HG03139 (cell line): Measurements from ENCODE around the gene SRP14.
"Not testable (repeated sequence)": the region's sequence is repeated elsewhere in the genome, so short reads cannot be mapped to it uniquely, and the experiment has no call there.

Experiments
- ATAC-seq: cut with Tn5 transposase; IDR thresholded peaks from one replicate; pipeline ENCODE4 v1.9.1; 2021; ENCODE audit not compliant: unreplicated experiment

Gene SRP14

DNA sequence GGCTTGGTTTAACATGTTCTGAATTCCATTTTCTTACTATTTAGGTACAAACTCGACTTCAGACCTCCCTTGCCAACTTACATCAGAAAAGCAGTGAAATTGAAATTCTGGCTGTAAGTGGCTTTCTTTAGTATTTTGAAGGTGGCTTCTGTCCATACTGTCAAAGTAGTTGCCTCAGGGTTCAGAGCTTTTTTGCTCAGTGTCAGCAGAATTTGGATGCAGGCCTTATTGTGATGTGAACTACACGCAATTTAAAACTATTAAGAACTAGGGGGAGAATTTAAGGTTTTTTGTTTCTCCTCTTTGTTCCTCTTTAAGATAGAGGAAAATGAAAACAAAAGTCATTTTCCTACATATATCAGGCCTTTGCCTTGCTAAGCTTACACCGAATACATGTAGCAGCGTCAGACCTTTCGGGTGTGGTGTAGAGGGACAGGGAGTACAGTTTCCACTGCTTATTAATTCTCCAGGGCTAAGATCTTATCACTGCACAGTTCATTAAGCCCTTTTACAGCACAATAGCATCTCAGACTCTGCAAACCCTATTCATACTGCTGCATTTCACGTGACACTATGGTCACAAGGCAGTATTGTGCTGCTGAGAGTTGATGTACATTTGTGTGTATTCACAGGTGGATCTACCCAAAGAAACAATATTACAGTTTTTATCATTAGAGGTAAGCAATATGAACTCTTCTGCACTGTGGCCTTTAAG lies 6.7 kb downstream of the SRP14 start:
- ATAC-seq = no peak

DNA sequence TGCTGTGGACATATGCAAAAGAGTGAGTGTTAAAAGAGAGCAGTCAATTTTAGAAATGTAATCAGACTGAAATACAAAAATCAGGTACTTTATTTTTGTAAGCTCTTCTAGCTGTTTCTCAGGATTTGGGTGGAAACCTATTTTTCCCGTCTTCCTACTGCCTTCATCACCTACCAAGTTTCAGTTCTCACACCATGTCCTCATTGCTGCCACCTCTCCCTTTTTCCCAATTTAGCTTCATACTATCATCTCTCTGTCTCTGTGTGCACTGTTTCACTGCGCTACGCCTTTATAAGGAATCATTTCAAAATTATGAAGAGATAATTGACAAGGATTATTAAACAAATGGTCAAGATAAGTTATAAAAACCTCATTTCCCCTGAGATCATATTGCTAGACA lies 7.7 kb downstream of the SRP14 start:
- no peak for ATAC-seq

DNA sequence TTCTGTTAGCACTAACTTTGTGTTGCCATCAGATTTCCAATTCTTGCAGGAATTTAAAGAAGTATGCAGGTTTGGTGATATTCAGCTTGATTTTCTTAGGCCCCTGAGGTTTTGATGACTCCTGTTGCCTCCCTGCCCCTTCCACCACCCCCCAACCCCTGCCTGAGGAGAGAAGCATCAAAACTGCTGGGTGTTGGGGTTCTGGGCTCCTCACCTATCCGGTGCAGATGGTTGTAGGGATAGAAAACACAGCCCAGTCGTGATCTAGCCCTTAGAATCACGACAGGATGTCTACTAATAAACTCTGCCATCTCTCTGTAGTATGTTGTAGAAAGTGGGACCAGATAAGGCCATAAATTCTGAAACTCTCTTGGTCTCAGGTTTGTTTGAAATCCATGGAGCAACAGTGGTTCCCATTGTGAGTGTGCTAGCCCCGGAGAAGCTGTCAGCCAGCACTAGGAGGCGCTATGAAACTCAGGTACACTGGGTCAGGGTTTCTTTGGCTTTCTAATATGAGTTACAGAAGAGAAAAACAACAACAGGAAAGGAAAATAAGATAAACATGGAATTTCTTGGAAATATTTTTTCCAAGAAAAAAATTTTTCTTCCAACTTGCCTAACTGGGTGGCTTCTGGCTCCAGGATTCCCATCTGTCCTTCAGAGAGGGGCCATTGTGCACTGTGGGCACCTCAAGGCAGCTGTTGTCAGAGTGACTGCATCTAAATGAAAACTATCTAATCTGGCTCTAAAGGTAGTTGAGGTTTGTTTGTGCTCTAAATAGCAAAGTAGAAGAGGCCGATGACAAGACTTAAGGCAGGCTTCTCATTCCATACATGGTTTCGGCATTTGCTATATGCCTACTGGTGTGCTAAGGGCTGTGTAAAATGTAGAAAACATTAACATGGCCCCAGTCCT lies 8.7 kb downstream of the SRP14 start:
- ATAC-seq = no peak

DNA sequence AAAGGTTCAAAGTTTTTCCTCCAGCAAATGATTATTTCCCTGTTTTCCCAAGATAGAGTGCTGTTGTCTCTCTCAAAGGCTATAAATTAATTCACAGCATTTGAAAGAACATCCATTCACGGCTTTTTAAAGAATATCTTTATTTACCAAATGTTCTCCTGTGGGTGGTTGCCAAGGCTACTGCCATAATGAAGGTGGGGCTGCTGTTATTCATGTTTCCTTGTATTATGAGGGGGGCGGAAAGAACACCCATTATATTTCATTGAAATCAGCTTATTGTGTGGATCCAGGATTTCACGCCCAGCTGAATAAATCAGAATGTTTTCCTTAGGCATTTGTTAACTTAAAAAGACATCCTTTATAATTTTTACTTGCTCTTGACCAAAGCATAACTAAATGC lies 10.1 kb downstream of the SRP14 start:
- ATAC-seq = no peak

DNA sequence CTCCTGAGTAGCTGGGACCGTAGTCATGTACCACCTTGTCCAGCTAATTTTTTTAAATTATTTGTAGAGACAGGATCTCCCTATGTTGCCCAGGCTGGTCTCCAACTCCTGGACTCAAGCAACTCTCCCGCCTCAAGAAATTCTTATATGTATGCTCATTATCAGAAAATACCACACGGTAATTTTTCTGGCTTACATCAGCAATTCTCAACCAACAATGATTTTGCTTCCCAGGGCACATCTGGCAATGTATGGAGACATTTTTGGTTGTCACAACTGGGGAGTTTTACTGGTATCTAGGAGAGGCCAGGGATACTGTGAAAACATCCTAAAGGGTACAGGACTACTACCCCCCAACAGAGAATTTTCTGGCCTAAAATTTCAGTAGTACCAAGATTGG lies 10.8 kb downstream of the SRP14 start:
- no peak for ATAC-seq

DNA sequence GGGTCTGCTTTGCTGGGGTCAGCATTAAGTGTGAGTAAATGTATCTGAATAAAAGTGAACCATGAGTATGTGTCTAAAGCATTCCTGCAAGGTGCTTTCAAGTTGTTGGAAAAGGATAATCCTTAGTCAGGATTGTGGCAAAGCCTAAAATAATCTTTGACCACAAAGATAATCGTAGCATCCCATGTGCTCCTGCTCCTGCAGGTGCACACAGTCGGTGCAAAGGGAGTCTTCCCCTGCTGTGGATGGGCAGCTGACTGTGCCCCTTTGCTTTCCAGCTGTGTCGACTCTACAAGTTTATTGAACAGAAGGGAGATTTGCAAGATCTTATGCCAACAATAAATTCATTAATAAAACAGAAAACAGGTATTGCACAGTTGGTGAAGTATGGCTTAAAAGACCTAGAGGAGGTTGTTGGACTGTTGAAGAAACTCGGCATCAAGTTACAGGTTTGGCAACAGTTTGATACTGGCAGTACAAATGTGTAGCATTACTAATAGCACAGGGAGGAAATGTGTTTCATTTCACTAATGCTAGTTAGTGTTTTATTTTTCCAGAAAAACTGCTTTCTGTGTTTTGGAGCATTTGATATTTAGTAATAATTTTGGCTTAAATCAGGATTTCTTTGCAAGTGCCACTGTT lies 22.6 kb downstream of the SRP14 start:
- ATAC-seq = no peak

DNA sequence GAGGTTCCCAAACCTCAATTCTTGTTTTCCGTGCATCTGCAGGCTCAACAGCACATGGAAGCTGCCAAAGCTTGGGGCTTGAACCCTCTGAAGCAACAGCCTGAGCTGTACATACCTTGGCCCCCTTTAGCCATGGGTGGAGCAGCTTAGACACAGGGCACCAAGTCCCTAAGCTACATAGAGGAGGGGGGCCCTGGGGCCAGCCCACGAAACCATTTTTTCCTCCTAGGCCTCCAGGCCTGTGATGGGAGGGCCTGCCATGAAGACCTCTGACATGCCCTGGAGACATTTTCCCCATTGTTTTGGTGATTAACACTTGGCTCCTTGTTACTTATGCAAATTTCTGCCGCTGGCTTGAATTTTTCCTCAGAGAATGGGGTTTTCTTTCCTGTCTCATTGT lies 24.6 kb downstream of the SRP14 start:
- ATAC-seq = no peak

DNA sequence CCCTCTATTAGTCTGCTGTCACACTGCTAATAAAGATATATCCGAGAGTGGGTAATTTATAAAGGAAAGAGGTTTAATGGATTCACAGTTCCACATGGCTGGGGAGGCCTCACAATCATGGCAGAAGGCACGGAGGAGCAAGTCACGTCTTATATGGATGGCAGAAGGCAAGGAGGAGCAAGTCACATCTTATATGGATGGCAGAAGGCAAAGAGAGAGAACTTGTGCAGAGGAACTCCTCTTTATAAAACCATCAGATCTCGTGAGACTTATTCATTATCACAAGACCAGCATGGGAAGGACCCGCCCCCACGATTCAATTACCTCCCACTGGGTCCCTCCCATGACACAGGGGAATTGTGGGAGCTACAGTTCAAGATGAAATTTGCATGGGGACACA lies 25.6 kb downstream of the SRP14 start:
- ATAC-seq = not testable (repeated sequence)

DNA sequence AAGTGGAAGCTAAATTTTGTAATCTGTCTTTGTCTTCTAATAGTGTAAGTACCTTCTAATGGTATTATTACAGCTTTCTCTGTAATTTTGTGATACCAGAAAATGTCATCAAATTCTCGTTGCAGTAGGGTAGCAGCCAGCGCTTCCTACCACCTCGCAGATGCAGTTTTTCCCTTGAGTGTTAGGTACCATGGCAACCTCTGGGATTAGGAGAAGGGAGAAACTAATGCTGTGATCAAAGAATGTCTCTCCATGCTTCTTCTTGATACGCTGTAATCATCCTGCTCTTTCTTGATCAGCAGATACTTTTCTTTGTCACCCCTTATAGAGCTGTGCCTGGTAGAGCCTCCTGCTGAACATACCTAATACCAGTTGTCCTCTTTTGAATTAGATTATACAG lies 27.7 kb downstream of the SRP14 start:
- ATAC-seq = no peak

DNA sequence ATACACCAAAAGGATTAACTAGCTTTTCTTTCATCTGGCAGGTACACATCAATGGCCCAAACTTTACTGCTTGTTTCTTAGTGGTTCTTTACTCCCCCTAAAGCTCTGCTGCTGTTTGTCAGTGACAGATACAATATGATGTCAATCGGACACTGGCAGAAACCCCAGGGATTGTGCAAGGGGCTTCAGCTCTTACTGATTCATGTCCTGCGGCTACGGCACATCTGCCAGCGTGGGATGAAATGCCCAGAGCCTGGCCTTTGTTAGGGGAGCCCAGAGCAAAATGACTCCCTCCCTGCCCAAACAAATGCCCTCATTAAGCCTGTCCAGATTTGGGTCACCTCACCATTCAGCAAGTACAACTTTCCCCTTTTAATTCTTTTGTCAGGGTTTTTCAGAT lies 28.3 kb downstream of the SRP14 start:
- no peak for ATAC-seq

DNA sequence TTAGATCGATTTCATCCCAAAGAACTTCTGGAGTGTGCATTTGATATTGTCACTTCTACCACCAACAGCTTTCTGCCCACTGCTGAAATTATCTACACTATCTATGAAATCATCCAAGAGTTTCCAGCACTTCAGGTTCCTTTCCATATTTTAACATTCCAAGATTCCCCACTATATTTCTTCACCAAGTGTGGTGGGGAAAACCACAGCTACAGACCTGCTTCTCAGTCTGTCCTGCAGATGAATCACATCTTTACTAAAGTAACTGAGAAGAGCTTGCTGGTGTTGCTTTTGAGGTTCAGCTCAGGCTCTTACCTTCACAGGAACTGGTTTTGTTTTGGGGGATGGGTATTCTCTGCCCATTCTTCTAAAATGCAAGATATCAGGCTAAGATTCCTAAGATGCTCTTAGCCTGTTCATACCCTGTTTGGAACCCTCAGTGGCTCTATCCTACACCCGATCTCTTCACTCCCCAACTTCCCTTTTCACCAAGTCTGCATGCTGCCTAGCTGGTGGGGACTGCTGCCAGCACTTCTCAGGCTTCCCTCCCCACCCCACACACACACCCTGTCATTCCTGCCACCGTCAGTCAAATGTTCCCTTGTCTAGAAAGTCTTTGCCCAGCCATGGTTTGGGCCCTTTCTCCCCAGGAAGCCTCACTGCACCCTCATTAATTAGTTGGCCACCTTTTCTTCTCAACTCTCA lies 30.8 kb downstream of the SRP14 start:
- ATAC-seq = no peak

DNA sequence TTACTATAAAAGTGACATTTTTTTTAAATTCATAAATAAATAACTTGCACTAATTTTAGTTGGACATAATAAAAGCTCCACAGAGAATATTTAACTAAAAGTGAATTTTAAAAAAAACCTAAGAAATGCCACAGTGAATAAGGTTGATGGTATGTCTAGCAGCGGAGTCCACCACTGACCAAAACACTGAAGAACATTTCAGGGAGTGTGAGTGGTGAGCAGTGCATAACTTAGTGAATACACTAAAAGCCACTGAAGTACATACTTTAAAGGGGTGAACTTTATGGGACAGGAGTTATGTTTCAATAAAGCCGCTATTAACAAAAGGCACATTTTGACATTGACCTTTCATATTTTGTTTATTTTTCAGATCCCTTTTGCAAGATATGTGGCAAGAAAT lies 32.3 kb downstream of the SRP14 start:
- no peak for ATAC-seq

DNA sequence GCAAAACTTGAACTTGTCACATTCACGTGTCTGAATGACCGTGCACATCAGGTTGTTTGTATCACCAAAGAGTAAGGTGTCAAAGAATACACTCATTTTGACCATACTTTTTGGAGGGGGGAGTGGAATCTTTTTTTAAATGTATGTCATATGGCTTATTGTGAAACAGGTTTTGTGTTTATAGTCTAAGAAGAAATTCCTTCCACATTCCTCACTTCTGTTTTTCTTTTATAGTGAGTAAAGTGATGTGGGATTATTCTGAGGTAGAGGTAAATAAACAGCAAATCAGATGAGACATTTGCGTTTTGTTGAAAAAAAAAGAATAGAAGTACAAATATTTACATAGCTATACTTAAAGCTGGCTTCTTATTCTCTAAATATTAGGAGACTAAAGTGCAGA lies 33.0 kb downstream of the SRP14 start:
- no peak for ATAC-seq

DNA sequence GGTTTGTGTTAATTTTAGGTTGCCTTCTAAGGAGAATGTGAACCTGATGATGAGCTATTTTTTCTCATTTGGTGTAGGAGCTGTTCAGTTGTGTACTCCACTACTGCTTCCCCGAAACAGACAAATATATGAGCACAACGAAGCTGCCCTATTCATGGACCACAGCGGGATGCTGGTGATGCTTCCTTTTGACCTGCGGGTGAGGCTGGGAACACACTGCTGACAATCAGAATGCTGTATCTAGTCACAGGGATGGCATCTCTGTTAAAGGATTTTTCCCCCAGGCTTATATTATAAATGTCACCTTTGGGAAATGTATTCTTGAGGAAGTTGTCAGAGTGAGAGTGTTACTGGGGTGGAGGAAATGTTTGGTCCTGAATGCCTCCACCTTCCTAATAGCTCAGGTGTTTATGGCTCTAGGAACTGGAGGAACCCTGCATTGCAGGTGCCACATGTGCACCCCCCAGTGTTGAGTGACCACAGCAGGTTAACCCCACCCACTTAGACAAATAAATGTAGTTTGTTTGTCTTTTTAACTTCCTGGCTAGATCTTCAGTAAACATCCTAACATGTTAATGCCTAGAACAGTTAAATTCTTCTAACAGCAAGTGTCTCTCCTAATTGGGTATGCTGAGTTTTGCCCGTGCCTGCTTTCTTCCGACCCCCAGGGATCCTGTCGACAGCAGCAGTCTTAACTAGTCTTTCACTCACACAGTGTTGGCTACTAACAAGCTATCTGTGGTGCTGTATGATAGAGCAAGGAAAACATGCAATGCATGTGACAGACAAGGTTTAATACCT lies 35.7 kb downstream of the SRP14 start:
- no peak for ATAC-seq

DNA sequence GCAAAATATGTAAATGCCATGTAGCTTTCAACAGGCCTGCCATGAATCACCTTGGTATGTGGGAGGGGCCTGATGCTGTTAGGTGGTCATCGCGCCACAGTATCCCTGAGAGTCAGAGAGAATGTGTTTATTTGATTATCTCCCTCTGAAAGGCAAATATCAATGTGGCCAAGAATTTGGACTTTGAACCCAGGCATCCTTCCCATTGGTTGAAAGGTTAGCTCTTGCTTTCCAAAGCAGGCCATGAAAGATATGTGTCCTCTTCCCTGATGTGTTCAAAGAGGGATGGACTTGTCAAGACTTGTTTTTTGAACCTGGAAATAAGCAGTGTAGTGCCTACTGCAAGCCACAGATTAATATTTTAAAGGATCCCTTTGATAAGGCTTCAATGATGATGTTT lies 36.7 kb downstream of the SRP14 start:
- no peak for ATAC-seq

DNA sequence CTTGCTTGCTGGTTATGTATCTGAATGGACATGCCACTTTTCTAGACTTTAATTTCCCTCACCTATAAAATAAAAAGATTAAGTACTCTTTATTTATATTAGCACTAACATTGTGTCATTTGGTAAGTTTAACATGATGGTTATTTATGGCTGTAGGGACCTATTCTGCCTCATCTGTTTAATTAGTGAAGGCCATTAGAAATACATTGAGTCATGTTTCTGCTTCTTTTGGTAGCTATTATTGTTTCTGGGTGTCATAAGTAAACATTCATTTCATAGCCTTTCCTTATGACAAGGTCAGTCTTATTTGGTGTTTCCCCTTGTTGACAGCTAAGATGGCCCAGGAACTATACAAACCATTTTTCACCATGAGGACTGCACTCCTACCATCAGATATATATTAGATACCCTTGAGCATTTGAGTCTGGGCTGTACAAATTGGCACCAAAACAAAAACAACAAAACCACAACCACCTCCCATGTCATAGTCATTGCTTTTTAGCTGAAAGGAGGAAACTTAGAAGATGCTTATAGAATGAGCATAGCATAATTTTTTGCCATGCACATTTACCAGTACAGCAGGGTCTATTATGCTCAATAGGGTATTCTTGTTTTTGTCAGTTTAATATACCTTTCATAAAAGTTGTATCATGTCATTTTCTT lies 39.3 kb downstream of the SRP14 start:
- ATAC-seq = no peak

DNA sequence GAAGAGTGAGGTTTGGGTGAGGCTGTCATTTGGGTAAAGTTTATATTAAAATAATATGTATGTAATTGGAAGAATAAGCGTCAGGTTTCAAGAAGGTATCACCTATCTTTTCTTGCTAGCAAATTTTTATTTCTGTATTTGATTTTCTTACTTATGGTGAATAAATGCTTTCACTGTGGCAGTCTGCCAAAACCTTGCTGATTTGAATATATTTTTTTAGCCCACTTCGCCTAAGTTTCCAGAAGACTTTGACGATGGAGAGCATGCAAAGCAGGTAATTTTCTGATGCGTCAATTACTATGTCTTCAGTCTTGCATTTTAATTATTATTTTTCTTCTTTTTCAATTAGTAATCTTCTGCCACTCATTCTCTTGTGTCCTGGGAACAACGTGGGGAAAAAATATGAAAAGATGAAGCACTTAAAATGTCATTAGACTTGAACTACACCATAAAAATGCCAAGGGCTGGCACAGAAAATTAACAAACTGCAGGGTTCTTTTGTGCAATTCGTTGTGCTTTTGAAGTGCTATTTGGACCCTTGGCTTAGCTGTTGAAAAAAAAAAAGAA lies 40.4 kb downstream of the SRP14 start:
- ATAC-seq = no peak

DNA sequence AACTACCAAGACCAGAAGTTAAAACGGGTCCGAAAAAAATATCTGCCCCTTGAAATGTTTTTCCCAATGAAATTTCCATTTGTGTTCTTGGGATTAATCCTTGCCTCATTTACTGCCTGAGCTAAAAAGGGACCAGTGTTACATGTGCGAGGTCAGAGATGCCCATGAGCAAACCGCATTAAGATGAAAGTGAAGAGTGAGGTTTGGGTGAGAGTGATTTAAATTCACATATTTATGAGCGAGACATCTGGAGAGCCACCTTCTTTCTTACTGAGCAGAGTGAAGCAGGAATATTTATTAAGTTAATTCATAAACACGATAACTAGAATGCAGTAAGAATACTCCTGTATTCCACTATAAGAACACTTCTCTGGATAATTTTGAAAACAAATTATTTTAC lies 41.3 kb downstream of the SRP14 start:
- no peak for ATAC-seq

DNA sequence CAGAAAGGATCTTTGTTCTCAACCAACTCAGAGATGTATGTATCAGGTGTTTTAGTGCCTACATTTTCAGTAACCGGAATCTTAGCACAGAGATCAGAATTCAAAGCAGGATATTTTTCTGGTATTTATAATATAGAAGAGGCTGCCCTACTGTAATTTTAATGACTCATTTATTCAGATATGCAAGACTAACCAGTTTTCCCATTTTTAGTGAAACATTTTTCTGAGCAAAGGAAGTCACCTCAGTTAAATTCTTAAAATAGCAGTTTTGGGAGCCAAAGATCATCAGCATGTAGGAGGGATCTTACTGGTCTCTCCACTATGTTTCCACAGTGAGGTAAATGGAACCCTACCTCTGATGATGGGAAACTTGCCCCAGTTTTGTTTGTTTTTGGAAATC lies 42.0 kb downstream of the SRP14 start:
- no peak for ATAC-seq

DNA sequence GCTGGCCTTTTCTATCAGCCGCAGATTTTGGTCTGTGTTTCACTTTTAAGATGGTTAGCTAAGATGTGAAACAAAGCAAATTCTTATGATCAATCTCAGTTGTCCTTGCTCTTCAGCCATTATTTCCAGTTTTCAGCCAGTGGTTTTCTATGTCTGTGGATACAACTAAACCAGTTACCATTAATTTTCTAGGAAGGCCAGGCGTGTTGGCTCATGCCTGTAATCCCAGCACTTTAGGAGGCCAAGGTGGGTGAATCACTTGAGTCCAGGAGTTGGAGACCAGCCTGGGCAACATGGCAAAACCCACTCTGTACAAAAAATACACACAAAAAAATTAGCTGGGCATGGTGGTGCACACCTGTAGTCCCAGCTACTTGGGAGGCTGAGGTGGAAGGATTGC lies 42.8 kb downstream of the SRP14 start:
- not testable (repeated sequence) for ATAC-seq
